Head of caudate nucleus (tissue), 42 donors: ENCODE measurements around the gene MBD3.

ENCODE experiments used
- DNase-seq, 42 donors: peaks; one replicate each; pipeline versions ENCODE4 v3.0.0 to v3.0.0-alpha.2; 2020 to 2021; ENCODE audit warnings: mixed read lengths in 7 of 42
- intact Hi-C: fragments of 100-400 bp; cut with DNase I; formaldehyde crosslinking; loops from one replicate; pipeline ENCODE4 v1.15.0; 2022

Gene MBD3

DNA sequence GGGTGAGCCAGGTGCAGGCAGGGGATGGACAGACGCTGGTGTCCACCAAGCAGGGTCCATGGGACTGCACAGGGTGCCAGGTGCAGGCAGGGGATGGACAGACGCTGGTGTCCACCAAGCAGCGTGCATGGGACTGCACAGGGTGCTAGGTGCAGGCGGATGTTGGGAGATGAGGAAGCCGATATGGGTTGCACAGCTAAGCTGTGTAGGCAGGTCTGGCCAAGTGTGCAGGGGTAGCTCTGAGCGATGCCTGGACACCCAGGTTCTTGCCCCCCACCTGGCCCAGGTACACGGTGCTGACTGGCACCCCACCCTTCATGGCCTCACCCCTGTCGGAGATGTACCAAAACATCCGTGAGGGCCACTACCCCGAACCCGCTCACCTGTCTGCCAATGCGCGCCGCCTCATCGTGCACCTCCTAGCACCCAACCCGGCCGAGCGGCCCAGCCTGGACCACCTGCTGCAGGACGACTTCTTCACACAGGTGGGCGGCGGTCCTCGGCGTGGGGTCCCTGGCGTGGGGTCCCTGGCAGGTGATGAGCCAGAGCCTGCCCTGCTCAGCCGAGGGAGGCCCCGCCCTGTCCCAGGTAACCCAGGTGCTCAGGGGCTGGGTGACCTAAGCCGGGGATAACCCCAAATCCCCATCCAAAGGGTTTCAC, 64.9 kb downstream of the MBD3 start:
- intact Hi-C loops, result no loop called here
- no peak for DNase-seq

- intact Hi-C loops, result no loop called here
- no peak for DNase-seq
These were observed 65.6 kb downstream of the MBD3 start for GRCh38 chr19:1526979-1527649.

DNA sequence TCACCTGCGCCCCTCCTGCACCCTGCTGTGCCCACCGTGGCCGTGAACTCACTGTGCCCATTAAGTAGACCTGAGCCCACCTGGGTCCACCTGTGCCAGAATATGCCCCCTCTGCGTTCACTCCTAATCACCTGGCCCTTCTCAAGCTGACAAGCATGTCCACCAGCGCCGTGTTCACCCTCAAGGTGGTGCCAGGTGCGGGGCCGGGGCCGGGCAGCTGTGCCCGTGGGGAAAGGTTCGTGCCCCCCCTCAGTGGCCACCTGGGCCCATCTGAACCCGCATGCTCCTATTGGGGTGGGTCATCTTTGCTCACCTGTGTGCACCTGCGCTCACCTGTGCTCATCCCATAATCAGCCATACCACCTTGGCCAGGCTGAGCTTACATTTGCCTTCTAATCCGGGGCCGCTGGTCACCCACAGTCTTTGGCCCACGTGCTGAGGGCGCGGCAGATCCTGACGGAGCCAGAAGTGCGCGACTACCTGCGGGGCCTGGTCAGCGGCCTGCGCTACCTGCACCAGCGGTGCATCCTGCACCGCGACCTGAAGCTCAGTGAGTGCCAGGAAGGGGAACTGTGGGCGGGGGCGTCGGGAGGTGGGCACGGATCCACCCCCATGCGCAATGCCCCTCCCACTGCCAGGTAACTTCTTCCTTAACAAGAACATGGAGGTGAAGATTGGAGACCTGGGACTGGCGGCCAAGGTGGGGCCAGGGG, 66.4 kb downstream of the MBD3 start:
- intact Hi-C loops, result no loop called here

GRCh38 chr19:1525343-1525742, 67.3 kb downstream of the MBD3 start:
- intact Hi-C loops, result no loop called here
- no peak for DNase-seq

More for the DNA sequence above, 66.4 kb downstream of the MBD3 start:
- DNase-seq, result no peak

- DNase-seq, result no peak
- intact Hi-C loops, result no loop called here
These were observed 67.7 kb downstream of the MBD3 start for GRCh38 chr19:1524972-1525325.

GRCh38 chr19:1524287-1524971, 68.2 kb downstream of the MBD3 start:
- intact Hi-C loops, result no loop called here
- no peak for DNase-seq
